Parathyroid adenoma (tissue), 2 donors: Measurements from ENCODE around the gene RNU7-1.

Source experiments
- H2AFZ ChIP-seq: fragments of 300-600 bp; sonication (generic); one replicate; pipeline ENCODE4 v1.7.0; 2017; ENCODE audit warnings: antibody characterized with exemption, mild to moderate bottlenecking
- H3K27ac ChIP-seq: fragments of 300-600 bp; sonication (generic); one replicate; pipeline ENCODE4 v1.7.0; 2017
- H3K27me3 ChIP-seq: fragments of 300-600 bp; sonication (generic); one replicate; pipeline ENCODE4 v1.7.0; 2017; ENCODE audit warnings: low read length; ENCODE audit not compliant: control insufficient read depth, insufficient read depth
- H3K36me3 ChIP-seq: fragments of 300-600 bp; sonication (generic); one replicate; pipeline ENCODE4 v1.7.0; 2017; ENCODE audit warnings: low read length; ENCODE audit not compliant: control insufficient read depth, insufficient read depth
- H3K4me1 ChIP-seq: fragments of 300-600 bp; sonication (generic); one replicate; pipeline ENCODE4 v1.7.0; 2017; ENCODE audit warnings: control low read depth
- H3K4me2 ChIP-seq: fragments of 300-600 bp; sonication (generic); one replicate; pipeline ENCODE4 v1.7.0; 2017; ENCODE audit warnings: low read length
- H3K4me3 ChIP-seq: fragments of 300-600 bp; sonication (generic); one replicate; pipeline ENCODE4 v1.7.0; 2017; ENCODE audit warnings: low read depth, low read length
- H3K79me2 ChIP-seq: fragments of 300-600 bp; sonication (generic); one replicate; pipeline ENCODE4 v1.7.0; 2017; ENCODE audit warnings: control low read depth
- H3K9ac ChIP-seq: fragments of 300-600 bp; sonication (generic); one replicate; pipeline ENCODE4 v1.7.0; 2017; ENCODE audit warnings: mild to moderate bottlenecking
- H3K9me3 ChIP-seq: fragments of 300-600 bp; sonication (generic); one replicate; pipeline ENCODE4 v1.7.0; 2017; ENCODE audit warnings: low read length; ENCODE audit not compliant: control insufficient read depth
- TF ChIP-seq, protein P1 (sequence below): fragments of 300-600 bp; sonication (generic); IDR thresholded peaks from one replicate; pipeline ENCODE4 v1.7.0; 2017; ENCODE audit warnings: antibody characterized with exemption, mild to moderate bottlenecking
- donor health status: primary hyperparathyroidism.

The RNU7-1 gene

DNA sequence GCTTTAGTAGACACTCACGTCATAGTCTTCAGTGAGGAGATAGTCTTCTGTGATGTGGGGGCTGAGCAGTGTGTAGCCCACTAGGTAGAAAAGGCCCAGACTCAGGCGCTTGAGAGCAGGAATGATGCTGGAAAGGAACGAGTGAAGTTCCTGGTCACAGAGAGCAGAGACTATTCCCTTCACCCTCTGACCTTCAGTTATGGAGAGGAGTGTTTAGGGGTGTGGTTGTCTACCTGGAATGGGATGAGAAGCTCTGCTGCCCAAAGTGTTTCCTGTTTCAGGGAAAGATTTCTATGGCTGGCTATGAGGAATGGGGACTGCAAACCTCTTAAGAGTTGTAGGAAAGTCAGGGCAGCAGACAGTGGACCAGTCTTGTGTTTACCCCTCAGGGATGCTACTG is 35.8 kb downstream of the RNU7-1 start:
- peaks cover 4% of the 10 kb centered on the region for H3K79me2 ChIP-seq
- no peaks in the 10 kb centered on the region for H3K36me3 ChIP-seq
- no peaks in the 10 kb centered on the region for H3K27me3 ChIP-seq
- no peaks in the 10 kb centered on the region for H3K9me3 ChIP-seq
- H2AFZ ChIP-seq = no peak overlapping the region
- no peak overlapping the region for H3K4me3 ChIP-seq
- H3K27ac ChIP-seq = no peak overlapping the region
- H3K4me2 ChIP-seq = no peak overlapping the region
- TF ChIP-seq, protein P1, sequence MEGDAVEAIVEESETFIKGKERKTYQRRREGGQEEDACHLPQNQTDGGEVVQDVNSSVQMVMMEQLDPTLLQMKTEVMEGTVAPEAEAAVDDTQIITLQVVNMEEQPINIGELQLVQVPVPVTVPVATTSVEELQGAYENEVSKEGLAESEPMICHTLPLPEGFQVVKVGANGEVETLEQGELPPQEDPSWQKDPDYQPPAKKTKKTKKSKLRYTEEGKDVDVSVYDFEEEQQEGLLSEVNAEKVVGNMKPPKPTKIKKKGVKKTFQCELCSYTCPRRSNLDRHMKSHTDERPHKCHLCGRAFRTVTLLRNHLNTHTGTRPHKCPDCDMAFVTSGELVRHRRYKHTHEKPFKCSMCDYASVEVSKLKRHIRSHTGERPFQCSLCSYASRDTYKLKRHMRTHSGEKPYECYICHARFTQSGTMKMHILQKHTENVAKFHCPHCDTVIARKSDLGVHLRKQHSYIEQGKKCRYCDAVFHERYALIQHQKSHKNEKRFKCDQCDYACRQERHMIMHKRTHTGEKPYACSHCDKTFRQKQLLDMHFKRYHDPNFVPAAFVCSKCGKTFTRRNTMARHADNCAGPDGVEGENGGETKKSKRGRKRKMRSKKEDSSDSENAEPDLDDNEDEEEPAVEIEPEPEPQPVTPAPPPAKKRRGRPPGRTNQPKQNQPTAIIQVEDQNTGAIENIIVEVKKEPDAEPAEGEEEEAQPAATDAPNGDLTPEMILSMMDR = no peak
- no peaks in the 10 kb centered on the region for H3K4me1 ChIP-seq
- no peak overlapping the region for H3K9ac ChIP-seq

DNA sequence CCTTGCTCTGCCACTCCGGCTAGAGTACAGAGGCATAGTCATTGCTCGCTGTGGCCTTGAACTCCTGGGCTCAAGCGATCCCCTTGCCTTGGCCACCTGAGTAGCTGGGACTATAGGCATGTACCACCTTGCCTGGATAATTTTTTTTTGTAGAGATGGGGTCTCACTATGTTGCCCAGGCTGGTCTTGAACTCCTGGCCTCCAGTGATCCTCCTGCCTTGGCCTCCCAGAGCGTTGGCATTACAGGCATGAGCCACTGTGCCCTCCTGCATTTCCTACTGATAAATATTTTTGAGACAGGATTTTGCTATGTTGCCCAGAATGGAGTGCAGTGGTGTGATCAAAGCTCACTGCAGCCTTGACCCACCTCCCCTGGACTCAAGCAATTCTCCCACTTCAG is 36.5 kb downstream of the RNU7-1 start:
- Histone ChIP-seq H3K4me3 (no peak overlapping the region), H3K79me2 (peaks cover 4% of the 10 kb centered on the region), H3K27me3 (no peaks in the 10 kb centered on the region), H3K9ac (no peak overlapping the region), H3K9me3 (no peaks in the 10 kb centered on the region), H2AFZ (no peak overlapping the region), H3K4me1 (no peaks in the 10 kb centered on the region), H3K4me2 (no peak overlapping the region), H3K36me3 (no peaks in the 10 kb centered on the region), H3K27ac (no peak overlapping the region)
- TF ChIP-seq, protein P1 = no peak

DNA sequence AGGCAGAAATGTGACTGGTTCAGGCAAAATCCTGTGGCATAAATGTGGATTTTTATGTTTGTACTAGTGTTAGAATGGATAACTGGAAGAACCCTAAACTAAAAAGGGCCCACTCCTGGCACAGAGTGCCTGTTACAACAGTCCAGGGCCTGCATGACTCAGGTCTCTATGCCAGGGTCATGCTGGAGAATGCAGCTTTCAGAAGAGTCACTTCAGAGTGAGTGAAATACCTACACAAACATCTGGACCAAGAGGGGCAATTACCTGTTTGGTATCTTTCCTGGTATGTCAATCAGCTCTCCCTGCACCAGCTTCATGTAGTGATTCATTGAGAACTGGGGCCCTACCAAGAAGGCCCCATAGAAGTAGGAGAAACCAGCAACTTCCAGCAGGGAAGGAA is 37.1 kb downstream of the RNU7-1 start:
- H3K9me3 ChIP-seq = no peaks in the 10 kb centered on the region
- H3K36me3 ChIP-seq = no peaks in the 10 kb centered on the region
- H3K79me2 ChIP-seq = peaks cover 4% of the 10 kb centered on the region
- TF ChIP-seq, protein P1 = no peak
- H3K27ac ChIP-seq = no peak overlapping the region
- H3K4me1 ChIP-seq = no peaks in the 10 kb centered on the region
- H3K4me2 ChIP-seq = no peak overlapping the region
- H2AFZ ChIP-seq = no peak overlapping the region
- H3K9ac ChIP-seq = no peak overlapping the region
- no peak overlapping the region for H3K4me3 ChIP-seq
- no peaks in the 10 kb centered on the region for H3K27me3 ChIP-seq

DNA sequence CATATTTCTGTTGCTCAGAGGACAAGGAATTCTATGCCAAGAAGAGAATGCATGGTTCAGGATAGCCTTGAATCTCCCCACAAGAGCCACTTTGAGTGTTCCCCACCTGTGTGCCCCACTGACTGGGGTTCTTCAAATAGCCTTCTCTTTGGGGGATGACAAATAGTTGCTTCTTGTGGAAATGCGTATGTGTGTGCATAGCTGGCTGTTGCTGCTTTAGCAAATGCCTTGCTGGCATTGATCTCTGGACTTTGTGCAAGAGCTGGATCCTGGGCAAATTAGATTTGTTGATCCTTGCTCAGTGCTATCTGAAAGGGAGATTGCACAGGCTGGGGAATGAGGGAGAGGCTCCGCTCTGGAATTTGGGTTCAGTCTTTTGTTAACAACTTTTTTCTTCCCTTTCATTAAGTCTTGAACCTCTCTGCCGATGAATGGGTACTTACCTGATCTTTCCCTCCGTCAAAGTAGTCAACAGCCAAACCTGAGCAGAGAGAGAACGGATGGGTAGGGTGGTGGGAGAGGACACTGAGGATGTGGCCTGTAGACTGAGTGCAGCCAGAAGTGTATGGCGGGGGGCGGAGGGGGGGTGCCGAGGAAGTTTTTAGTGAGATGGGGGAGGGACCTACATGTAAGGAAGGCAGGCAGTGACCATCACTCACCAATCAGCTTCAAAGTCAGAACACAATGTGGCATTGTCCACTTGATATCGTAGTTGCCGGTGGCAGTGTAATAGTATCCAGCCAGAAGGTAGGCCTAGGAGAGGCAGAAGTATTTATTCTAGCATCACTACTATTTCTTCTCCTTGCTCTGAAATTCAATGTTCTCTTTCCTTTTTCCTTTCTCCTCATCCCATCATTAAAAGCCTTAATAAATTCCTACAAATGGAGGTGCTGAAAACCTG is 37.8 kb downstream of the RNU7-1 start:
- TF ChIP-seq, protein P1 = no peak
- H2AFZ ChIP-seq = no peak overlapping the region
- H3K27ac ChIP-seq = no peak overlapping the region
- H3K4me3 ChIP-seq = no peak overlapping the region
- no peaks in the 10 kb centered on the region for H3K36me3 ChIP-seq
- H3K79me2 ChIP-seq = peaks cover 4% of the 10 kb centered on the region
- no peaks in the 10 kb centered on the region for H3K9me3 ChIP-seq
- no peak overlapping the region for H3K9ac ChIP-seq
- H3K4me2 ChIP-seq = no peak overlapping the region
- no peaks in the 10 kb centered on the region for H3K27me3 ChIP-seq
- no peaks in the 10 kb centered on the region for H3K4me1 ChIP-seq

DNA sequence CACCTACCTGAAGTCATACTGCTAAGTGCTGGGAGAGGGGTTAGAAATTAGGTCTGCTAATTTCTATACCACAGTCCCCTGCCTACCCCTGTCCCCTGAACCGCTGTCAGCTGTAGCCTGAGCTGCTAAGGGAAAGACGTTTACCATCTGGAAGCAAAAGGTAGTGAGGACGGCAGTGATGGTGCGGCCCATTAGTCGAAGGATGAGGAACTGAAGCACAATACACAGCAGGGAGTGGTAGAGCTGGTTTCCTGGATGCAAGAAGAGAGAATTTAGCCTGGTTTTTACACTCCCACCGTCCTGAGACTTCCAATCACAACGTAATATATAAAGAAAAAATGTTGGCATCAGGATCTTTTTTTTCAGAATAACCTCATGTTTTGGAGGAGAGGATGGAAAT is 38.9 kb downstream of the RNU7-1 start:
- TF ChIP-seq, protein P1 = no peak
- no peak overlapping the region for H3K27ac ChIP-seq
- no peaks in the 10 kb centered on the region for H3K36me3 ChIP-seq

More for the DNA sequence above, 38.9 kb downstream of the RNU7-1 start:
- H3K4me2 ChIP-seq = no peak overlapping the region
- H3K4me1 ChIP-seq = no peaks in the 10 kb centered on the region
- no peaks in the 10 kb centered on the region for H3K27me3 ChIP-seq
- H3K9me3 ChIP-seq = no peaks in the 10 kb centered on the region
- H2AFZ ChIP-seq = no peak overlapping the region
- peaks cover 4% of the 10 kb centered on the region for H3K79me2 ChIP-seq
- no peak overlapping the region for H3K9ac ChIP-seq
- H3K4me3 ChIP-seq = no peak overlapping the region
